ENCODE measurements around the gene TSC22D1.

TSC22D1 gene

DNA sequence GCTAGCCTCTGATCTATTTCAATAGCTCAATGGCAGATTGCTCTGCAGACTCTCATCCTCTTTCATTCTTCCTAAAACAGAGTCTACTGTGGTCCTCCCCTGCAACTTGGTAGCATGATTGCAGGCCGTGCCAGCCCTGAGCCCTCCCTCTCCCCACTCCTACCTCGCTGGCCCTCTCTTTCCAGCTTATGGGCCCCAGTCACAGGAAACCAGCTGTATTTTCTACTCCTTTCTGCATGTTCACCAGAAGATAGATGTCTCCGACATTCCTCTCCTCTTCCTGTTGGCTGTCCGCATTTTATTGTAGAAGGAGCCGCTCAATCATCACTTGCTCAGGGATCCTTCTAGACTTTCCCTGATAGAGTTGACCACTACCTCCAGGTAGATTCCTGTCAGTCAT, 152.3 kb downstream of the TSC22D1 start:
- DNase-seq, result no peak

- DNase-seq, result no peak
Measured at GRCh38 chr13:44422755-44423643, 153.1 kb downstream of the TSC22D1 start.

DNA sequence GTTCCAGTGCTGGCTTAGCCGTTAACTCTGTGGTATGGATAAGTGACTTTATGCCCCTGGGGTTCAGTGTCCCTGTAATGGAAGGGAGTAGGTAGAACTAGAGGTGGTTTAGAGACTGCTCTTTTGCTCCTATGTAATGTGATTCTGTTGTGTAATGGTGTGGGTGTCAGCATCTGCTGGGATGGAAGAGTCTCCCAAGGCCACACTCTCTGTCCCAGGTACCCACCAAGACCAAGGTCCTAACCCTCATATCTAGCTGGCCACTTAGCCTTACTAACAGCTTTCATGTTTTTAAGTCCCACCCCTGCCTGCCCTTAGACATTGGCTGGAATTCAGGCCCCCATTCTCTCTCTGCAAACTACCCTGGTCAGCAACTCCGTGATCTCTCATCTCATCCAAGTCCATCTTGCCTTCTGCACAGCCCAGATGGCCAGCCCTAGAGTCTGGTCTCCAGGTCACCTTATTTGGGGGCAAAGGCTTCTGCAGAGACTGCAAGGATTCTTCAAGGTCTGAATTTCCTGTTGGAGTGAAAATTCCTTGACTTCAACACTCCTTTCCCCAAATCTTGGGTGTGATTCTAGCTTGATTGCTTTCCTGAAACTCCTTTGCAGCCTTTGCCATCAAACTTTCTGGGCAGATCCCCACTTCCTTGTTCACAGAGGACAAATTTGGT, 154.1 kb downstream of the TSC22D1 start:
- DNase-seq, result no peak

- DNase-seq, result no peak
Measured at GRCh38 chr13:44420376-44421220, 155.5 kb downstream of the TSC22D1 start.

DNA sequence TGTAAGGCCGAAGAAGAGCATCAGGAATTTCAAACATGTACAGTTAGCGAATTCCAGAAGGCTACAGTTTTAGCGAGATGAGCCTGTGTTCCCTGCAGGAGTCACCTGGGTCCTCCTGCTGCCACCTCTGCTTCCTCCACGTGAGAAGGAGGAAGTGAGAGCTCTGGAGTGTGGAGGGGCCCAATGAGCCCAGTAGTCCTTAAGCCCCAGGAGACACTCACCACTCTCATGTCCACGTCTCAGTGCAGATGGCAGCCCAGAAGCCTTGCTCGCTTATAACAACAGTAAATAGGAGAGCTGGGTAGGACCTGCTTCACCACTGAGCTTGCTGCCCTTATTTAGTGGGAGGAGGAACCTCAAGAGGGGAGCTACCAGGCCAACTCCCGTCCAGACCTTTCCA, 158.3 kb downstream of the TSC22D1 start:
- no peak for DNase-seq

DNA sequence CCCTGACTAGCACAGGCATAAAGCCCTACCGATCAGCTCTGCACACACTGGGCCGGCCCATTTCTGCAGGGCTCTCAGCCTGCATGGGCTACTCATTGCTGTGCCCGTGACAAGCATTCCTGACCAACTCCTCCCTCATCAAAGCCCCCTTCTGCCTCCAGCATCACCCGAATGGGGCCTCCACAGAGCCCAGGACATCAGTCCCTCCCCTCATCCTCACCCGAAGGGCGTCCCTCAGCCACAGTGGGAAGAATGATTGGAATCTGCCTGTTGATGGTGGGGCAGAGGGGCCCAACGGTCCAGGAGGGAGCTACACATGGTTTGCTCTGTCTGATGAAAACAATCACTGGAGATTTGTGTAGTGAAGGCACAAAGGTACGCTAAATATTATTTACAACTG, 158.7 kb downstream of the TSC22D1 start:
- no peak for DNase-seq

GRCh38 chr13:44416744-44417143, 159.4 kb downstream of the TSC22D1 start:
- no peak for DNase-seq

DNA sequence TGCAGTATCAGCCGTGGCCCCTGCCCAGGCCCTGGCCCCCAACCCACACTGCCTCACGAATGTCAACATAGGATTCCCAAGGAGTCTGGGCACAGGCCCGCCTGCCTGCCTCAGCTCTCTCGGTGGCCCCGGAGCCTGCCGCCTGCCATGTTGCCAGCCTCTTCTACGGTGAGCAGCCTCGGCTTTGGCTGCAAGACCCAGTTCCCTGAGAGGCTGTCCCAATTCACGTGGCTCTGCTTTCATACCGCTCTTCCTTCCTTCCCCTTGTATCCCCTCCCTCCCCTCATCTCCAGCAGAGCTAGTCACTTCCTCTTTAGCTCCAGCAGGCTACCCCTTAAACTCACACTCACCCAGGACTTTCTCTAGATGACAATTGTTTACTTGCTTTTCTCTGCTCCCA, 159.8 kb downstream of the TSC22D1 start:
- DNase-seq, result no peak

GRCh38 chr13:44415815-44416214, 160.3 kb downstream of the TSC22D1 start:
- no peak for DNase-seq

GRCh38 chr13:44414716-44415115, 161.4 kb downstream of the TSC22D1 start:
- no peak for DNase-seq

DNA sequence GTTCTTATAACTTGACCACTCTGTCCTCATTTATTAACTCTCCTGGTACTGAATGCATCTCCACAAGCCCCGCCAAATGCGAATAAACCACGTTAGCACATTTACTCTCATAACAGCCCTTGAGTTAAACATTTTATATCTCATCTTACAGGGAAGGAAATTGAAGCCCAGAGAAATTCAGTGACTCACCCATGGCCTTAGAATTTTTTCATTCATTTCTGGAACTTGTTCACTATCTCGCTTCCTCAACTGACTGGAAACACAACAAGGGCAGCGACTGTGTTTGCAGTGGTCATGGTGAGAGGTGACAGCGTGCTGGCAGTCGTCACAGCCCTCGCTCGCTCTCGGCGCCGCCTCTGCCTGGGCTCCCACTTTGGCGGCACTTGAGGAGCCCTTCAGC, 163.0 kb downstream of the TSC22D1 start:
- DNase-seq, result no peak

DNA sequence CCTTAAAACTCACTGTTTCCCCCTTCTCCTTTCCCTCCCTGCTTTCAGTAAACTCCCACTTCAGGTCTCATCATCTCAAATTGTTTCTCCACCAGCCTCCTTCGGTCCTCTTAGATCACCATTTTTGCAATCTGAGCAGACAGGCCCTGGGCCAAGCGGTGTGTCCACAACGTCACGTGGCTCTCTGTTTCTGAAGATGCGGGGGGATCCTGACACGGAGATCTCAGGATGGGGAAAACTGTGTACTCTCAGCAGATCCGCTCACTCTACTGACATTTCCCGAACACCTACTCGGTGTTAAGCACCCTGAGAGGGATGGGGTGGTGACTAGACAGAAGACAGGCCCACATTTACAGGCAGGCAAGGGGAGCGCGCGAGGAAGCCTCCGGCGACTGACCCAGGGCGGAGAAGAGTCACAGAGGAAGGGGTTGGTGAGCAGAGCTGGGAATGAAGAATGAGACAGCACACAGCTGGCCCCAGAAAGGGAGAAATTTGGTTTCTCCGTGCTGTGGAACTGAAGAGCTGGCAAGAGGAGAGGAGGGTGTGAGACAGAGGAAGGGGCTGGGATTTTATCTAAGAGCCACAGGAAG, 163.7 kb downstream of the TSC22D1 start:
- DNase-seq, result no peak

DNA sequence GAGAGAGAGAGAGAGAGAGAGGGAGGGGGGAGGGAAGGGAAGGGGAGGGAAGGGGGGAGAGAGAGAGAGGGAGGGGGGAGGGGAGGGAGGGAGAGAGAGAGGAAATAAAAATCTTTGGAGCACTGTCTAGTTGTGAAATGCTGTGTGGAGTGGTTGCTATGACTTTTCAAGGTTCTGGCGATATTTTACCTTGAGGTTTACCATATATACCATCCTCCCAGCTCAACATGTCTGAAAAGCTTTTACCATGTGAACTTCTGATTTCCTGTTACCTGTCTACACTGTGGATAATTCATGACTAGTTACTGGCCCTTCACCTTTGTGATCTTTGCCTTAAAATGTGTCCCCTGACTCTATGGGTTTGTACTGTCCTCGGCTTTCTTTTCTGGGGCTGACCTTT, 164.3 kb downstream of the TSC22D1 start:
- no peak for DNase-seq

DNA sequence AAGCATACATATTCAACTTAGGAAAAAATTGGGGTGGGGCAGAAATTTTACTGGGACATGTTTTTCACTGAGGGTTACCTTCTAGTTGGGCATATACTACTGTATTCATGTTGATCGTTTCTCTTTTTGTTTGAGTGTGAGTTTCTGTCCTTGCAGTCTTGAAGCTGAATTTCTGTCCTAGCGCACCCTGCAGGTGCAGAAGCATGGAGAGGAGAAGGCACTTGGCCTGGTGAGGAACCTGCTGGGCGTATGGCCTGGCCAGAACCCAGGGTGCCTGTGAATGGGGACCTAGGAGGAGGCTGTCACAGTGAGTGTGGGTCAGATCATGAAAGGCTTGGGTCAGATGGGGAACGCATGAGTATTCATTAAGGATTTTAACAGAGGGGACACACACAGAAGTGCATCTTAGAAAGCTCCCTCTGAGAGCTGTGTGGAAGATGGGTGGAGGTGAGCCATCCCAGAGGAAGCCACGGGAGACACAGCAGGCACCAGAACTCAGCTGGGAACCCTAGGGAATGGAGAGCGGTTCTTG, 165.7 kb downstream of the TSC22D1 start:
- no peak for DNase-seq

GRCh38 chr13:44409595-44409994, 166.5 kb downstream of the TSC22D1 start:
- no peak for DNase-seq

DNA sequence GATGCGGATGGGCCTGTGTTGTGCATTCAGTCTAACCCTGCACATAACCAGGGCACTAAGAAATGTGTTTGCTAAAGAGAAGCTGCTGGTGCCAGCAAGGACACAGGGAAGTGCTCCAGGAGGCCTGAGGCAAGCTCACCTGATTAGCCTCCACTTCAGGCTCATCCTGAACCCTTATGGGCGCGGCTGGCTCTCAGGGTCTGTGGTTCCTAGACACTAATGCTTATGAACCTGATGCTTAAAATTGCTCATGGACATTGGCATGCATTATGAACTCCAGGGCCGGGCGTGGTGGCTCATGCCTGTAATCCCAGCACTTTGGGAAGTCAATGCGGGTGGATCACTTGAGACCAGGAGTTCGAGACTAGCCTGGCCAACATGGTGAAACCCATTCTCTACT, 168.2 kb downstream of the TSC22D1 start:
- DNase-seq, result no peak

DNA sequence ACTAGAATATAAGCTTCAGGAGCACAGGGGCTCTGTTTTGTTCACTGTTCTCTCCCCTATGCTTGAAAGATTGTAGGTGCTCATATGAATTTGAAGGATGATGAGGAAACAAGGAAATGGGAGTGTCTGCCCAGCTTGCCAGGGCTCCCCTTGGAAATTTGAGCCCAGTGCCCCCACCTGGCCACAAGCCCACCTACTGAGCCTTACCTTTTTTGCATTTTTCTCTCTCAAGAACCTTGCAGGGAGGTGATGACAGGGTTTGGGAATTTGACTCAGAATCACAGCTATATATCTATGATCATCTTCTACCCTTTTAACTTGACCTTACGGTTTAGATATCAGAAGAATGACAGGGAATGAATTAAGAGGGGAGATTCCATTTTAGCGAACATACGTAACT, 168.8 kb downstream of the TSC22D1 start:
- DNase-seq, result no peak

GRCh38 chr13:44406617-44407016, 169.5 kb downstream of the TSC22D1 start:
- DNase-seq, result no peak

GRCh38 chr13:44404261-44405132, 171.6 kb downstream of the TSC22D1 start:
- DNase-seq, result no peak

DNA sequence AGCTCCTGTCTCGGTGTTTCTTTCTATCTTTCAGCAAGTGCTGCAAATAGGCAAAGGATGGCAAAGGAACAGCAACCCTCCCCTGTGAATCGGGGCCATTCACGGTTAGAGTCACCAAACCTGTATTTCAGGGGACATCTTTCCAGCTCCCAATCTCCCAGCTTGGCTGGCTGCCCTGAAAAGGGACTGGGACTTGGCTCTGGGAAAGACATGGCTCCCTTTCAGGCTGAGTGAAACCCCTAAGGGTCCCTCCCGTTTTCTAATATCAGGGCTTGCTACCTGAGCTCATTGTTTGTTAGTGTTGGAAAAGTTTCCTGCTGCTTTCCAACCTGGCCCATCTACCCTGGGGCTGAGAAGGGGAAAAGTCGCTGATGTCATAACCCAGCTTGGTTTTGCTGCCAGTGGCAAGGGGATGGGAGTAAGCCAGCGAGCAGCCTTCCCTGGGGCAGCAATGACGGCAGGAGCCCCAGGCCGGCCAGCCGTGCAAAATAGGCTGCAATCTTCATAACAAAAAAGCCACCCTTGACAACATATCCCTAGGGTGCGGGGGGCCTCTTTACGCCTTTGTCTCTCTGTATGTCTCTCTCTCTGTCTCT, 172.6 kb downstream of the TSC22D1 start:
- DNase-seq, result no peak

GRCh38 chr13:44402899-44403445, 173.2 kb downstream of the TSC22D1 start:
- DNase-seq, result no peak

All from activated CD8-positive, alpha-beta memory T cell treated with anti-CD3 and anti-CD28 coated beads, Interleukin-2, amount 50 U/mL, for 4 hours (primary cell).